OCI-LY1 (cell line): ENCODE measurements around the gene CBL.

Source experiments
- CTCF ChIP-seq: fragments of 200-600 bp; sonication (generic), shearing (Covaris generic); IDR thresholded peaks from 2 replicates; pipeline ENCODE4 v1.5.1; 2017; ENCODE audit warnings: mild to moderate bottlenecking, antibody characterized with exemption, low read length, moderate library complexity, mixed read lengths
- EZH2 ChIP-seq: fragments of 200-600 bp; sonication (generic), shearing (Covaris generic); IDR thresholded peaks from 2 replicates; pipeline ENCODE4 v1.8.0; 2017; ENCODE audit warnings: borderline replicate concordance, mixed run types, mild to moderate bottlenecking, antibody characterized with exemption, low read length, moderate library complexity, mixed read lengths

- TF ChIP-seq CTCF: no peak
- no peak for TF ChIP-seq EZH2
Observed at GRCh38 chr11:119258180-119258579, 52.0 kb downstream of the CBL start.
